HCT116 (cell line): ENCODE data around the gene SLC16A7. TPM values are rescaled to one million over a fixed set of nuclear protein-coding genes. Genes with fewer than 3 reads are reported as not detected.

Source experiments
- ATAC-seq: fragments of 200-7000 bp; cut with Tn5 transposase; 2 replicates; pipeline ENCODE4 v1.9.1; 2020; ENCODE audit warnings: mild to moderate bottlenecking, moderate library complexity
- BruUV-seq: library from RNA; stranded (reverse); fragments of 400-500 nt; replicated peaks from 2 replicates; lab custom pipeline; 2021; lab: Mats Ljungman, UMichigan
- CTCF ChIA-PET: fragments of 300-600 bp; sonication (Branson Sonifier 250); formaldehyde crosslinking; loops from one replicate; lab custom pipeline; 2021; ENCODE audit warnings: antibody characterized with exemption; lab: Charles Lee
- POLR2A ChIA-PET: fragments of 300-600, 350-600 bp; sonication (Branson Sonifier 250); formaldehyde crosslinking; loops from one replicate; lab custom pipeline; 2021; ENCODE audit warnings: antibody characterized with exemption; lab: Charles Lee
- RAD21 ChIA-PET, 2 experiments: fragments of 300-600 bp; sonication (Branson Sonifier 250); formaldehyde crosslinking; loops; one replicate each; lab custom pipeline; 2023; ENCODE audit warnings: low total read pairs in 2 of 2; ENCODE audit not compliant: uncharacterized antibody in 2 of 2, unreplicated experiment in 2 of 2, low non-redundant PET in 1 of 2; lab: Charles Lee
- DNase-seq: peaks from one replicate; pipeline ENCODE4 v3.0.0-alpha.2; 2010; ENCODE audit warnings: low read depth, low spot score
- H2AFZ ChIP-seq: fragments of 200-600 bp; shearing (Covaris generic), sonication (generic); 2 replicates; pipeline ENCODE4 v1.6.1; 2017; ENCODE audit warnings: low read depth, mixed run types, mixed read lengths, antibody characterized with exemption, low read length; ENCODE audit not compliant: poor library complexity, severe bottlenecking
- H3K27ac ChIP-seq: 2 replicates; pipeline ENCODE4 v1.5.1; 2012; ENCODE audit warnings: low read depth, low read length
- H3K27me3 ChIP-seq: fragments of 200-600 bp; sonication (generic); 2 replicates; pipeline ENCODE4 v1.6.1; 2016; ENCODE audit warnings: mixed run types, low read length, mixed read lengths; ENCODE audit not compliant: insufficient read depth
- H3K36me3 ChIP-seq, 2 experiments: fragments of 200-500 bp in 1 of 2; fragments of 200-600 bp in 1 of 2; sonication (Bioruptor generic) in 1 of 2; sonication (generic) in 1 of 2; 2 replicates each; pipeline versions ENCODE4 v1.5.1 to v1.6.1; 2014 to 2016; ENCODE audit warnings: low read length in 2 of 2, inconsistent platforms in 1 of 2, mixed read lengths in 1 of 2, mixed run types in 1 of 2; ENCODE audit not compliant: insufficient read depth in 2 of 2, control insufficient read depth in 1 of 2
- H3K4me1 ChIP-seq, 2 experiments: fragments of 200-600 bp in 1 of 2; sonication (generic) in 1 of 2; 2 replicates each; pipeline versions ENCODE4 v1.5.1 to v1.6.1; 2012 to 2017; ENCODE audit warnings: low read length in 2 of 2, inconsistent platforms in 1 of 2, mild to moderate bottlenecking in 1 of 2, mixed read lengths in 1 of 2, mixed run types in 1 of 2, moderate library complexity in 1 of 2; ENCODE audit not compliant: insufficient read depth in 2 of 2, control insufficient read depth in 1 of 2
- H3K4me2 ChIP-seq: fragments of 200-600 bp; sonication (generic); 2 replicates; pipeline ENCODE4 v1.6.1; 2017; ENCODE audit warnings: mixed run types, low read length, mixed read lengths
- H3K4me3 ChIP-seq, 2 experiments: fragments of 200-600 bp in 1 of 2; sonication (generic) in 1 of 2; replicated peaks in 1 of 2; 2 replicates each; pipeline ENCODE4 v1.5.1; 2011 to 2016; ENCODE audit warnings: low read length in 2 of 2, control low read depth in 1 of 2, low read depth in 1 of 2, mild to moderate bottlenecking in 1 of 2, mixed read lengths in 1 of 2, mixed run types in 1 of 2
- H3K79me2 ChIP-seq: fragments of 200-600 bp; sonication (generic); 2 replicates; pipeline ENCODE4 v1.6.1; 2017; ENCODE audit warnings: mild to moderate bottlenecking, mixed run types, low read length, moderate library complexity, mixed read lengths; ENCODE audit not compliant: insufficient read depth
- H3K9ac ChIP-seq: fragments of 200-600 bp; sonication (generic); 2 replicates; pipeline ENCODE4 v1.6.1; 2016; ENCODE audit warnings: low read length, mixed read lengths
- H3K9me2 ChIP-seq: fragments of 200-600 bp; sonication (generic), shearing (Covaris generic); 2 replicates; pipeline ENCODE4 v1.6.1; 2017; ENCODE audit warnings: mixed run types, mild to moderate bottlenecking, moderate library complexity; ENCODE audit not compliant: insufficient read depth
- H3K9me3 ChIP-seq, 2 experiments: fragments of 200-500 bp in 1 of 2; fragments of 200-600 bp in 1 of 2; sonication (Bioruptor generic) in 1 of 2; sonication (generic) in 1 of 2; 2 replicates each; pipeline ENCODE4 v1.6.1; 2014 to 2017; ENCODE audit warnings: low read length in 2 of 2, mixed read lengths in 2 of 2, inconsistent platforms in 1 of 2, low read depth in 1 of 2, mild to moderate bottlenecking in 1 of 2, mixed run types in 1 of 2, moderate library complexity in 1 of 2; ENCODE audit not compliant: control insufficient read depth in 1 of 2, insufficient read depth in 1 of 2
- H4K20me1 ChIP-seq: fragments of 200-600 bp; sonication (generic), shearing (Covaris generic); 2 replicates; pipeline ENCODE4 v1.6.1; 2017; ENCODE audit warnings: mixed run types, mild to moderate bottlenecking, moderate library complexity; ENCODE audit not compliant: insufficient read depth
- POLR2A ChIP-seq: IDR thresholded peaks from 2 replicates; pipeline ENCODE4 v1.7.0; 2011; ENCODE audit warnings: borderline replicate concordance; ENCODE audit not compliant: insufficient read depth, insufficient read length; ENCODE audit errors: extremely low read depth
- SP1 ChIP-seq: IDR thresholded peaks from 2 replicates; pipeline ENCODE4 v1.6.1; 2012; ENCODE audit warnings: low read depth
- SRF ChIP-seq: IDR thresholded peaks from 2 replicates; pipeline ENCODE4 v1.6.1; 2012; ENCODE audit warnings: low read depth
- TCF7L2 ChIP-seq: IDR thresholded peaks from 2 replicates; pipeline ENCODE4 v1.7.0; 2011; ENCODE audit warnings: borderline replicate concordance, inconsistent platforms; ENCODE audit not compliant: insufficient read depth, insufficient read length; ENCODE audit errors: extremely low read depth
- ZFX ChIP-seq: fragments of 450-650 bp; IDR thresholded peaks from 2 replicates; pipeline ENCODE4 v1.6.1; 2017
- intact Hi-C: fragments of 100-400 bp; cut with micrococcal nuclease; formaldehyde crosslinking; loops from 2 replicates; pipeline ENCODE4 v1.10.0; 2022
- total RNA-seq: library from RNA; stranded (reverse); gene quantifications from one replicate; pipeline ENCODE4 v1.2.1, GENCODE V29; 2021; ENCODE audit not compliant: unreplicated experiment
- TF ChIP-seq, protein P1 (sequence below): IDR thresholded peaks from 2 replicates; pipeline ENCODE4 v1.6.1; 2012; ENCODE audit warnings: low read depth
- TF ChIP-seq, protein P2 (sequence below): IDR thresholded peaks from 2 replicates; pipeline ENCODE4 v1.6.1; 2012

Gene SLC16A7
- total RNA-seq, 1 experiment from 2014 or later: 10.0 TPM

GRCh38 chr12:59787610-59788009 lies 191.8 kb downstream of the SLC16A7 start:
- no peak overlapping the region for H3K9ac ChIP-seq
- no peak overlapping the region for H3K4me3 ChIP-seq
- H3K9me2 ChIP-seq: no peaks in the 10 kb centered on the region
- no peaks in the 10 kb centered on the region for H3K27me3 ChIP-seq
- no peaks in the 10 kb centered on the region for H3K36me3 ChIP-seq
- H3K9me3 ChIP-seq: no peaks in the 10 kb centered on the region
- ChIA-PET RAD21 (no interaction called here), CTCF (no interaction called here), POLR2A (no interaction called here)
- H3K4me2 ChIP-seq: no peak overlapping the region
- H3K79me2 ChIP-seq: no peaks in the 10 kb centered on the region
- no peak overlapping the region for H3K27ac ChIP-seq
- no peak overlapping the region for H2AFZ ChIP-seq
- DNase-seq (no peak), ATAC-seq (no peak)
- no peaks in the 10 kb centered on the region for H3K4me1 ChIP-seq
- intact Hi-C loops: no loop called here
- no peak for TF ChIP-seq TCF7L2
- TF ChIP-seq SRF: no peak
- no peak for TF ChIP-seq ZFX
- TF ChIP-seq POLR2A: no peak
- TF ChIP-seq, protein P1, sequence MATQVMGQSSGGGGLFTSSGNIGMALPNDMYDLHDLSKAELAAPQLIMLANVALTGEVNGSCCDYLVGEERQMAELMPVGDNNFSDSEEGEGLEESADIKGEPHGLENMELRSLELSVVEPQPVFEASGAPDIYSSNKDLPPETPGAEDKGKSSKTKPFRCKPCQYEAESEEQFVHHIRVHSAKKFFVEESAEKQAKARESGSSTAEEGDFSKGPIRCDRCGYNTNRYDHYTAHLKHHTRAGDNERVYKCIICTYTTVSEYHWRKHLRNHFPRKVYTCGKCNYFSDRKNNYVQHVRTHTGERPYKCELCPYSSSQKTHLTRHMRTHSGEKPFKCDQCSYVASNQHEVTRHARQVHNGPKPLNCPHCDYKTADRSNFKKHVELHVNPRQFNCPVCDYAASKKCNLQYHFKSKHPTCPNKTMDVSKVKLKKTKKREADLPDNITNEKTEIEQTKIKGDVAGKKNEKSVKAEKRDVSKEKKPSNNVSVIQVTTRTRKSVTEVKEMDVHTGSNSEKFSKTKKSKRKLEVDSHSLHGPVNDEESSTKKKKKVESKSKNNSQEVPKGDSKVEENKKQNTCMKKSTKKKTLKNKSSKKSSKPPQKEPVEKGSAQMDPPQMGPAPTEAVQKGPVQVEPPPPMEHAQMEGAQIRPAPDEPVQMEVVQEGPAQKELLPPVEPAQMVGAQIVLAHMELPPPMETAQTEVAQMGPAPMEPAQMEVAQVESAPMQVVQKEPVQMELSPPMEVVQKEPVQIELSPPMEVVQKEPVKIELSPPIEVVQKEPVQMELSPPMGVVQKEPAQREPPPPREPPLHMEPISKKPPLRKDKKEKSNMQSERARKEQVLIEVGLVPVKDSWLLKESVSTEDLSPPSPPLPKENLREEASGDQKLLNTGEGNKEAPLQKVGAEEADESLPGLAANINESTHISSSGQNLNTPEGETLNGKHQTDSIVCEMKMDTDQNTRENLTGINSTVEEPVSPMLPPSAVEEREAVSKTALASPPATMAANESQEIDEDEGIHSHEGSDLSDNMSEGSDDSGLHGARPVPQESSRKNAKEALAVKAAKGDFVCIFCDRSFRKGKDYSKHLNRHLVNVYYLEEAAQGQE: no peak
- TF ChIP-seq, all 23 proteins: peak for 0
- BruUV-seq: no TSS peak
- no peaks in the 10 kb centered on the region for H4K20me1 ChIP-seq

- ATAC-seq: no peak
- Histone ChIP-seq H3K36me3 (no peaks in the 10 kb centered on the region), H3K9me3 (no peaks in the 10 kb centered on the region), H3K4me2 (no peak overlapping the region), H3K27me3 (no peaks in the 10 kb centered on the region), H3K27ac (no peak overlapping the region), H4K20me1 (no peaks in the 10 kb centered on the region), H3K9ac (no peak overlapping the region), H3K79me2 (no peaks in the 10 kb centered on the region), H3K4me1 (no peaks in the 10 kb centered on the region), H3K4me3 (no peak overlapping the region), H2AFZ (no peak overlapping the region), H3K9me2 (no peaks in the 10 kb centered on the region)
- ChIA-PET CTCF (no interaction called here), POLR2A (no interaction called here), RAD21 (no interaction called here)
- no peak for DNase-seq
- BruUV-seq: no TSS peak
- TF ChIP-seq, protein P2, sequence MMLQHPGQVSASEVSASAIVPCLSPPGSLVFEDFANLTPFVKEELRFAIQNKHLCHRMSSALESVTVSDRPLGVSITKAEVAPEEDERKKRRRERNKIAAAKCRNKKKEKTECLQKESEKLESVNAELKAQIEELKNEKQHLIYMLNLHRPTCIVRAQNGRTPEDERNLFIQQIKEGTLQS: no peak
- TF ChIP-seq SP1 (no peak), TCF7L2 (no peak), ZFX (no peak)
- intact Hi-C loops: no loop called here
Observed at GRCh38 chr12:59792647-59793046, 196.8 kb downstream of the SLC16A7 start.
